GM19397 (cell line): ENCODE results near the gene MYOF.

Source experiments
- ATAC-seq: cut with Tn5 transposase; IDR thresholded peaks from one replicate; pipeline ENCODE4 v1.9.1; 2021; ENCODE audit warnings: mild to moderate bottlenecking, moderate library complexity; ENCODE audit not compliant: unreplicated experiment

MYOF gene

GRCh38 chr10:93398528-93398927, 83.6 kb downstream of the MYOF start:
- no peak for ATAC-seq

DNA sequence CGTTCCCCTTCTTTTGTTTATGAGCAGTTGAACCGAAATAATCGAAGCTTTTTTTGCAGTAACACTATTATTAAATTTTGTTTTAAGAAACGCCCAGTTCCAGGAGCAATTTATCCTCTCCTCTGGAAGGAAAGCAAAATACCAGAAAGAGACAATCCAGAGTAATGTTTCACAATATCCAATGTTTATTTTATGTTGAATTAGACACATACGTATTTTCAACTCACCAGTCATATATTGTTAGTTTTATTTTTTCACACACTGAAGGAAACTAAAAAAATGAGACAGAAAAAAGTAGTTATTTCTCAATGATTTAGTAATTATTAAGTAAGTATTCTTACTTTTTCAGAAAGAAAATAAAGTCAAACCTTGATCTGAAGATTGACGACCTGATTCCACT, 85.1 kb downstream of the MYOF start:
- no peak for ATAC-seq

- no peak for ATAC-seq
Measured at GRCh38 chr10:93393211-93393610, 88.9 kb downstream of the MYOF start.

DNA sequence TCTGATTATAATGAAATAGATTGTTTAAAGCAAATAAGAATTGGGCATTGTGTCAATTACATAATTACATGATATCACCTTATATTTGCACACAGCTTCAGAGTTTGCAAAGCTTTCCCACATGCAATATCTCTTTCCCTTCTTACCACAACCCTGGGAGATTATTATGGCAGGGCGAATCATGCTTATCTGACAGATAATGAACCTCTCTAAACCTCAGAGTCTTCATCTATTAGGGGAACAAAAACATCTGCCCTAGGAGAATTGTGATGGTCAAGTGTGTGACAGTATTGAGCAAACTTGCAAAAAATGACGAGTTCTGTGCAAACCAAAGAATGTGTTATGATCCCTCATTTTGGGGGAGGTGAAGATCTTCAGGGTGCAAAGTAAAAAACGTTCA, 90.0 kb downstream of the MYOF start:
- ATAC-seq, result no peak

- ATAC-seq, result no peak
Measured at GRCh38 chr10:93390306-93391090, 91.6 kb downstream of the MYOF start.

- no peak for ATAC-seq
Measured at GRCh38 chr10:93386631-93387369, 95.3 kb downstream of the MYOF start.

- ATAC-seq, result no peak
Measured at GRCh38 chr10:93385345-93385744, 96.8 kb downstream of the MYOF start.

DNA sequence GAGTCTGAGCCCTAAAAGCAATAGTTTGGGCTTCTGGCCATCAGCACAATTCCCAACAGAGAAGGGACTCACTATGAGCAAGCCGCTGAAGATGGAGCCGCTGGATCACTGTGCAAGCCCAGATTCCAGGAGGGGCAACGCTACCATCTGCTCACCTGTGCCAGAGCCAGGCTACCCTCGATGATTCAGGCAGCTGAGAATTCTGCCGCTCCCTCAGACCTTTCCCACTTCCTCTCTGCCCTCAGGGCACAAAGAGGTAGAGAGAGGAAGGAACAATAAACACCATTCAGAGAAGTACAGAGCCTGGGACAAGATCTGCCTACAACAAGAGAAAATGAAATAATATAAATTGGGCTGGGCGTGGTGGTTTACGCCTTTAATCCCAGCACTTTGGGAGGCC, 98.1 kb downstream of the MYOF start:
- ATAC-seq, result no peak

DNA sequence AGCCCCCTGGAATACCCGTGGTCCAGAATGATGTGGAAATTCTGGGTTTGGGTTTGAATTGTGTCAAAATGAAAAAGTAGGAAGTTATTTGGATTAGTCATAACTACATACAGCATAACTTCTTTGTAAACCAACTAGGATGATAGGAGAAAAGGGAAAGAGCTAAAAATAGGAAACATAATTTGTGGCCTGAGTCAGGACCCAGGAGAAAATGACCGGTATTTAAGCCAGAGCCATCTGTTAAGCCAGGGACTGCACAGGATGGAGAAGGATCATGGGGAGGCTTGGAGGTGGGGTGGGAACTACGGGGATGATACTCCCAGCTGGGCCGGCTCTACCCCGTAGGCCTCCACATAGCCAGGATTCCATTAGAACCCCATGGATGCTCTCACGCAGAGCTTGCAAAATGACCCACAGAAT, 98.6 kb downstream of the MYOF start:
- ATAC-seq, result no peak

DNA sequence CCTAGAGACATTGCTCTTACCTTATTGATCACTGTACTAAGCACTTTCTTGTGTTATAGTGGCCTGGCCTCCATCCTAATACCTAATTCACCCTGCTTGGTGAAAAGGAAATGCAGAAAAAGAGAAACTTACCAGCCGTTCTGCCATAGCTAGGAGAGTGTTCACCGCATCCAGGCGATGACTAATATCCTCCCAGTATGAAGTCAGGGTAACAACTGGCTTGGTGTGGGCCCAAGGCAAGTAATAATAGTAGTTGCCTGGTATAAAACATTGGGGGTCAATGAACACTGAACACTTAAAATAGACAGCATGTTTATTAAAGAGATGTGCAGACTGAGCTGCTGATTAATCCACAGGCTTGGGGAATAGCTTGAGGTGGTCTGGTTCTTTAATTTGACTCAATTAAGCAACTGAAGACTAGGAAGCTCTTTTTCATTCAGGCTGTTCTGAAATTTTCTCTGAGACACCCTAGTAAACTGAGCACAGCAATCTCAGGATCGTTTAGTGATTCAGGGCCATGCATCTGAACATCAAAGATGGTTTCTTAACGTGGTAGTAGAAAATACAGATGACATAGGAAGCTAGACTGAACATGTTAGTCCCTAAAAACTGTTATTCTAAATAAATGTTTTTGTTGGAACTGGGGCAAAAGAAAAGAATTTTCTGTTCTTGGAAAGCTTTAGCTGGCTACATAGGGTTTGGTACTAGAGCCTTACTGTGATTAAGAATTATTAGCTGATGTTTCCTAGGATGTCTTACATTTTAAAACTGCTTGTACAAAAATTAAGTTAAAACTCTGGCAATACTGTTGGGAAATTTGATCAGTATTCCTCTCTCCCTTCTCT, 102.2 kb downstream of the MYOF start:
- no peak for ATAC-seq

- ATAC-seq, result no peak
Measured at GRCh38 chr10:93378997-93379730, 103.0 kb downstream of the MYOF start.

GRCh38 chr10:93378039-93378438, 104.1 kb downstream of the MYOF start:
- no peak for ATAC-seq

GRCh38 chr10:93376372-93377293, 105.5 kb downstream of the MYOF start:
- no peak for ATAC-seq

GRCh38 chr10:93370961-93371360, 111.2 kb downstream of the MYOF start:
- no peak for ATAC-seq

DNA sequence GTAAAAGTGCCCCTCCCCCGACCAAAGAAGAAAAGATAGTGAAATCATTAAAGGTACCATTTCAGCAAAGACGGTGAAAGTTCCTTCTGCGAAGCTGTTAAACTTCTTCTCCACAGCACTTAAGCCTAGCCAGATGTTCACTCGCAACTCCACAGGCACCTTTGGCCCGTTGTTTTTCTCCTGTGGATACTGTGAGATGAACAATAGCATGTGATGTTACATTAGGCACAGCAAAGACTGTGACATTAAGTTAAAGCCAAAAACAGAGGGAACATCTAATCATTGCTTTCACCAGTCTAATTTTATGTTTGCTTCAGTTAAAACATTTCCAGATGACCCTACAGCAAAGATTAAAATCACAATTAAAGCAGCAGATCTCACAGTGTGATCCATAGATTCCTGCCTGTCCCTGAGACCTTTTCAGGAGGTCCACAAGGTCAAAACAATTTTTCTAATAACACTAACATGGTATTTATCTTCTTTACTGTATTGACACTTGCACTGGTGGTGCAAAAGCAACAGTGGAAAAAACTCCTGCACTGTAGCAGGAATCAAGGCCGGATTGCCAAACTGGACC, 112.5 kb downstream of the MYOF start:
- ATAC-seq, result no peak

- ATAC-seq, result no peak
Measured at GRCh38 chr10:93368210-93368609, 113.9 kb downstream of the MYOF start.

DNA sequence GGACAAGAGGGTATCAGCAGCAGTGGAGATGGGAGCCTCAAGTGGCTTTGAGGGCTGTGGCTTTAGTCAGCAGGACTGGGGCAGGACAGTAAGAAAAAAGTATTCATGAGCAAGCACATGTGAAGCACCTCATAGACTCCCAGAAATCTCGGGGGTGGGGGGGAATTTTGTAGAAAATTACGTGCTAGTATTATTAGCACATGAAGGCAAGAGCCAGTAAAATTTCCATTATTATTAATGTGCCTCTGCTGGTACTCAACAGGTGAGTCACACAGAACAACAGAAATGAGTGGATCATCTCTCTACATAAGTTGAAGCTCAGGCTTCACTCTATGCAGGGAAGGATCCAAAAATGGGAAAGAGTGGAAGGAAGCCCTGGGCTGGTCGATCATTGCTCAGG, 114.5 kb downstream of the MYOF start:
- ATAC-seq, result no peak

DNA sequence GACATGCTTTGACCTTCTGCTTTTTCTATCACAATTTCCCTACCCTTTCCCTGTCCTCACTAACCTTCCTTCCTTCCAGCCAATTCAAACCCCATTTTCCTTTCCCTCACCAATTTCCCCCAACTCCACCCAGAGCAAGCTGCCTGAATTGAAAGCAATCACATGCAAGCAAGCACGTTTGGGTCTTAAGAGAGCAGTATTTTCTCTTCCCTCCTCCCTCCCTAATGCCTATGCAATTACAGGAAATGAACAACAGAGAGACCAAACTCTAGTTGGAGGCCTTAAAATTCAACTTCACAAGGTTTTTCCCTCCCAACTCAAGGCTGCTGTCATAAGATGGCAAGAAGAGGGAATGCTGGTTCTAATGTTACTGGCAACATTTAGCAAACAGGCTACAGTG, 117.2 kb downstream of the MYOF start:
- ATAC-seq, result no peak

- ATAC-seq, result no peak
Measured at GRCh38 chr10:93363891-93364648, 118.1 kb downstream of the MYOF start.
